Rectal smooth muscle tissue (tissue), 1 donor: ENCODE results near the gene SEC16A.

Source experiments
- H3K27ac ChIP-seq: one replicate; pipeline ENCODE4 v1.7.0; 2013; ENCODE audit warnings: low read depth, low read length, inconsistent platforms
- H3K27me3 ChIP-seq: one replicate; pipeline ENCODE4 v1.7.0; 2013; ENCODE audit warnings: low read length; ENCODE audit not compliant: control insufficient read depth, insufficient read depth
- H3K36me3 ChIP-seq: one replicate; pipeline ENCODE4 v1.7.0; 2013; ENCODE audit warnings: low read length; ENCODE audit not compliant: control insufficient read depth, insufficient read depth
- H3K4me1 ChIP-seq: one replicate; pipeline ENCODE4 v1.7.0; 2013; ENCODE audit warnings: low read length; ENCODE audit not compliant: control insufficient read depth, insufficient read depth
- H3K4me3 ChIP-seq: one replicate; pipeline ENCODE4 v1.7.0; 2013; ENCODE audit warnings: low read length
- H3K9ac ChIP-seq: one replicate; pipeline ENCODE4 v1.7.0; 2013; ENCODE audit warnings: low read length

Gene SEC16A

GRCh38 chr9:136514022-136514714 is 31.3 kb upstream of the SEC16A start:
- Histone ChIP-seq H3K36me3 (peaks cover 54% of the 10 kb centered on the region), H3K4me1 (no peaks in the 10 kb centered on the region), H3K27me3 (no peaks in the 10 kb centered on the region), H3K27ac (no peak overlapping the region), H3K9ac (no peak overlapping the region), H3K4me3 (no peak overlapping the region)

- Histone ChIP-seq H3K27ac (no peak overlapping the region), H3K4me3 (no peak overlapping the region), H3K36me3 (peaks cover 49% of the 10 kb centered on the region), H3K9ac (no peak overlapping the region), H3K27me3 (no peaks in the 10 kb centered on the region), H3K4me1 (no peaks in the 10 kb centered on the region)
Measured at GRCh38 chr9:136513191-136513590, 30.4 kb upstream of the SEC16A start.

GRCh38 chr9:136512651-136513071 is 29.8 kb upstream of the SEC16A start:
- peaks cover 49% of the 10 kb centered on the region for H3K36me3 ChIP-seq
- peak overlapping the region; percentile 23 for H3K27ac ChIP-seq
- no peak overlapping the region for H3K9ac ChIP-seq
- H3K4me3 ChIP-seq: no peak overlapping the region
- H3K27me3 ChIP-seq: no peaks in the 10 kb centered on the region
- H3K4me1 ChIP-seq: no peaks in the 10 kb centered on the region

- peaks cover 52% of the 10 kb centered on the region for H3K36me3 ChIP-seq
- H3K27ac ChIP-seq: peak overlapping the region; percentile 61
- no peaks in the 10 kb centered on the region for H3K27me3 ChIP-seq
- H3K9ac ChIP-seq: no peak overlapping the region
- no peaks in the 10 kb centered on the region for H3K4me1 ChIP-seq
- H3K4me3 ChIP-seq: no peak overlapping the region
Measured at GRCh38 chr9:136511670-136512592, 29.1 kb upstream of the SEC16A start.

- Histone ChIP-seq H3K4me1 (no peaks in the 10 kb centered on the region), H3K9ac (no peak overlapping the region), H3K36me3 (peaks cover 56% of the 10 kb centered on the region), H3K27ac (peak overlapping the region; percentile 61), H3K4me3 (no peak overlapping the region), H3K27me3 (no peaks in the 10 kb centered on the region)
Measured at GRCh38 chr9:136511144-136511669, 28.4 kb upstream of the SEC16A start.

- Histone ChIP-seq H3K36me3 (peaks cover 60% of the 10 kb centered on the region), H3K4me3 (no peak overlapping the region), H3K27me3 (no peaks in the 10 kb centered on the region), H3K27ac (no peak overlapping the region), H3K9ac (no peak overlapping the region), H3K4me1 (no peaks in the 10 kb centered on the region)
Measured at GRCh38 chr9:136510561-136510960, 27.7 kb upstream of the SEC16A start.

- no peak overlapping the region for H3K27ac ChIP-seq
- peaks cover 60% of the 10 kb centered on the region for H3K36me3 ChIP-seq
- H3K27me3 ChIP-seq: no peaks in the 10 kb centered on the region
- no peaks in the 10 kb centered on the region for H3K4me1 ChIP-seq
- no peak overlapping the region for H3K4me3 ChIP-seq
- H3K9ac ChIP-seq: no peak overlapping the region
Measured at GRCh38 chr9:136509549-136509948, 26.7 kb upstream of the SEC16A start.

- Histone ChIP-seq H3K27ac (no peak overlapping the region), H3K4me1 (no peaks in the 10 kb centered on the region)
Measured at GRCh38 chr9:136508729-136509500, 26.1 kb upstream of the SEC16A start.

GRCh38 chr9:136507992-136508375 is 25.1 kb upstream of the SEC16A start:
- Histone ChIP-seq H3K36me3 (peaks cover 62% of the 10 kb centered on the region), H3K4me3 (no peak overlapping the region), H3K27ac (no peak overlapping the region), H3K27me3 (no peaks in the 10 kb centered on the region), H3K9ac (no peak overlapping the region), H3K4me1 (no peaks in the 10 kb centered on the region)

More at GRCh38 chr9:136508729-136509500, 26.1 kb upstream of the SEC16A start:
- H3K27me3 ChIP-seq: no peaks in the 10 kb centered on the region
- peaks cover 60% of the 10 kb centered on the region for H3K36me3 ChIP-seq
- H3K9ac ChIP-seq: no peak overlapping the region
- no peak overlapping the region for H3K4me3 ChIP-seq

- no peak overlapping the region for H3K9ac ChIP-seq
- no peaks in the 10 kb centered on the region for H3K27me3 ChIP-seq
- peaks cover 65% of the 10 kb centered on the region for H3K36me3 ChIP-seq
Measured at GRCh38 chr9:136507221-136507991, 24.6 kb upstream of the SEC16A start.

GRCh38 chr9:136506425-136506824 is 23.6 kb upstream of the SEC16A start:
- Histone ChIP-seq H3K27me3 (no peaks in the 10 kb centered on the region), H3K27ac (no peak overlapping the region), H3K36me3 (peaks cover 68% of the 10 kb centered on the region), H3K4me1 (no peaks in the 10 kb centered on the region), H3K4me3 (no peak overlapping the region), H3K9ac (no peak overlapping the region)

More at GRCh38 chr9:136507221-136507991, 24.6 kb upstream of the SEC16A start:
- Histone ChIP-seq H3K4me1 (no peaks in the 10 kb centered on the region), H3K27ac (no peak overlapping the region), H3K4me3 (no peak overlapping the region)
